Fibroblast of pulmonary artery (primary cell): Measurements from ENCODE around the gene SCAND1.
A peak's percentile ranks its signal among the peaks of the same experiment; 100 is the strongest.
"Not testable (repeated sequence)": the region's sequence is repeated elsewhere in the genome, so short reads cannot be mapped to it uniquely, and the experiment has no call there.

Source experiments
- DNase-seq: peaks from one replicate; pipeline ENCODE4 v3.0.0-alpha.2; 2010; ENCODE audit warnings: low read depth
- H3K4me3 ChIP-seq: replicated peaks from 2 replicates; pipeline ENCODE4 v1.5.1; 2011; ENCODE audit warnings: low read depth, mild to moderate bottlenecking, control low read depth, low read length, moderate library complexity
- CTCF ChIP-seq: IDR thresholded peaks from 2 replicates; pipeline ENCODE4 v1.5.1; 2011; ENCODE audit warnings: mild to moderate bottlenecking, control low read depth, low read length, inconsistent platforms; ENCODE audit errors: missing control alignments

The SCAND1 gene

GRCh38 chr20:35954200-35954906 lies at the start of gene SCAND1:
SCAND1 (minus strand) TSS chr20:35954502; CDS start chr20:35954284, 218 bp downstream.
- peak; percentile 97 for DNase-seq
- peak; percentile 86 for TF ChIP-seq CTCF
- peak within 1 kb of the TSS; percentile 96 for H3K4me3 ChIP-seq

DNA sequence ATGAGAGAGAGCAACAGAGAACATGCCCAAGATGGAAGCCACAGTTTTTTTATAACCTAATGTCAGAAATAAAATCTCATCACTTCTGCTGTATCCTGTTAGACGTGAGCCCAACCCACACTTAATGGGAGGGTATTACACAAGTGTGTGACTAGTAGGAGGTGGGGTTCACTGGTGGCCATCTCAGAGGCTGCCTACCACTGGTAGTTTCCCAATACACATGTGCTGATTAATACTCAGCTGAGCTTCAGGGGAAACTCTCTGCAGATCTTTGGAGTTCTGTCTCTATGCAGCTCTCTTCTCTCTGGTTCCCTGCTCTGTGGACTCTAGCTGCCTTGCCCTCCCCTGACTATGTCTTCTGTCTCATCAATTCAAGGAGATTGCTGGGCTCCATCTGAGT lies 49.7 kb upstream of the SCAND1 start:
- H3K4me3 ChIP-seq, result no peak overlapping the region
- DNase-seq, result no peak
- no peak for TF ChIP-seq CTCF

- H3K4me3 ChIP-seq, result no peak overlapping the region
- no peak for TF ChIP-seq CTCF
- DNase-seq, result no peak
These were observed 48.6 kb upstream of the SCAND1 start for GRCh38 chr20:36002855-36003254.

- DNase-seq, result not testable (repeated sequence)
These were observed 47.0 kb upstream of the SCAND1 start for GRCh38 chr20:36001331-36001730.

DNA sequence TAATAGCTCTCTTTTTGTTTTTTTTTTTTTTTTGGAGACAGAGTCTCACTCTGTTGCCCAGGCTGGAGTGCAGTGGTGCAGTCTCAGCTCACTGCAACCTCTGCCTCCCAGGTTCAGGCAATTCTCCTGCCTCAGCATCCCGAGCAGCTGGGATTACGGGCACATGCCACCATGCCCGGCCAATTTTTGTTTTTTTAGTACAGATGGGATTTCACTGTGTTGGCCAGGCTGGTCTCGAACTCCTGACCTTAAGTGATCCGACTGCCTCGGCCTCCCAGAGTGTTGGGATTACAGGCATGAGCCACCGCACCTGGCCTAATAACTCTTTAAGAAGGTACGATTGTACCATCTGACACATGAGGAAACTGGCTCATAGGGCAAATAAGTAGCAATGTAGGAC lies 42.2 kb upstream of the SCAND1 start:
- H3K4me3 ChIP-seq, DNase-seq: not testable (repeated sequence)

More at GRCh38 chr20:36001331-36001730, 47.0 kb upstream of the SCAND1 start:
- H3K4me3 ChIP-seq, result not testable (repeated sequence)

DNA sequence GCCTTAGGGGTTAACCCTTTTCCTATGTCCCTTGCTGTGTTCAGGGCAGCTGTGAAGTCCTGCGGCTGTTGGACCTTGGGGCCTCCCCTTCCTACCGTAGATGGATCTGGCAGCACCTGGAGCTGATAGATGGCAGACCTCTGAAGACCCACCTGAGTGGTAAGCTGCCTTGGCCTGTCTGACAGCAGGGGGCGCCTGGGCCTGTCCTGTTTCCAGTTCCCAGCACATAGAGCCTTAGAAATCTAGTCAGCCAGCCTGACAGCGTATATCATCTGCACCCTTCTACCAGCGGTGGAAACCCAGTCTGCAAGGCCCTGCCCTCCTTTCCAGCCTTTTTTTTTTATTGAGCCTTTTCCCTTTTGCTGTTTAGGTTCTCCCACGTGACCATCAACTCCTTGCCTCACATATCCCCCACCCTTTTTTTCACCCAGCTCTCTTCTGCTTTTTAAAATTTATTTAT lies 40.7 kb upstream of the SCAND1 start:
- TF ChIP-seq CTCF, result peak; percentile 99
- H3K4me3 ChIP-seq, result no peak overlapping the region
- DNase-seq, result peak; percentile 85

GRCh38 chr20:35992713-35993335 lies 38.5 kb upstream of the SCAND1 start:
- H3K4me3 ChIP-seq, result no peak overlapping the region
- DNase-seq, result peak; percentile 69
- TF ChIP-seq CTCF, result peak; percentile 86
